ENCODE data around the gene ISCU.

Gene ISCU

DNA sequence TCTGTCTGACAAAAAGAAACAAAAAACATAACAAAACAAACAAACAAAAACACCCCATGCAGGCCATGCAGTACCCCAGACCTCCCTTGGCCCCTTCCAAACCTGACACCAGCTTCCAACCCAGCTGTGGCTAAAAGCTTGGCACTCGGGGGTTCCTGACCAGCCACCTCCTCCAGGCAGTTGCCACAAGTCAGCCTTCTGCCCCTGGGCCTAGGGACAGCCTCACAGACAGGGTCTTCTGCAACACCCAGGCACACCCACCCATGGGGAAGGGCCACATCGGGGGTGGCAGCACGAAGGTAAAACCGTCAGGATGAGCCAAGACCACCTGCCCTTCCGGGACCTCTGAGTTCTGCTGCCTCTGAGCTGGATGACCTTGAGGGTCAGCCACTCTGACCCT lies 46.2 kb downstream of the ISCU start:
- Histone ChIP-seq H3K4me2 (ENCODE audit: low read length) (no peak overlapping the region), H3K9me3 (ENCODE audit: insufficient read depth, low read length) (no peaks in the 10 kb centered on the region), H3K4me3 (ENCODE audit: low read length) (no peak overlapping the region), H4K20me1 (ENCODE audit: insufficient read depth, low read length) (no peaks in the 10 kb centered on the region), H3K4me1 (ENCODE audit: low read length) (peaks cover 13% of the 10 kb centered on the region), H3K36me3 (replicated peaks; ENCODE audit: low read depth, low read length) (no peaks in the 10 kb centered on the region), H3K79me2 (ENCODE audit: low read length) (no peaks in the 10 kb centered on the region), H2AFZ (ENCODE audit: low read depth, low read length) (no peak overlapping the region), H3K9ac (ENCODE audit: low read length) (no peak overlapping the region), H3K27me3 (ENCODE audit: low read depth, low read length) (peaks cover 12% of the 10 kb centered on the region), H3K27ac (ENCODE audit: low read length) (no peak overlapping the region)
- TF ChIP-seq, protein P1, sequence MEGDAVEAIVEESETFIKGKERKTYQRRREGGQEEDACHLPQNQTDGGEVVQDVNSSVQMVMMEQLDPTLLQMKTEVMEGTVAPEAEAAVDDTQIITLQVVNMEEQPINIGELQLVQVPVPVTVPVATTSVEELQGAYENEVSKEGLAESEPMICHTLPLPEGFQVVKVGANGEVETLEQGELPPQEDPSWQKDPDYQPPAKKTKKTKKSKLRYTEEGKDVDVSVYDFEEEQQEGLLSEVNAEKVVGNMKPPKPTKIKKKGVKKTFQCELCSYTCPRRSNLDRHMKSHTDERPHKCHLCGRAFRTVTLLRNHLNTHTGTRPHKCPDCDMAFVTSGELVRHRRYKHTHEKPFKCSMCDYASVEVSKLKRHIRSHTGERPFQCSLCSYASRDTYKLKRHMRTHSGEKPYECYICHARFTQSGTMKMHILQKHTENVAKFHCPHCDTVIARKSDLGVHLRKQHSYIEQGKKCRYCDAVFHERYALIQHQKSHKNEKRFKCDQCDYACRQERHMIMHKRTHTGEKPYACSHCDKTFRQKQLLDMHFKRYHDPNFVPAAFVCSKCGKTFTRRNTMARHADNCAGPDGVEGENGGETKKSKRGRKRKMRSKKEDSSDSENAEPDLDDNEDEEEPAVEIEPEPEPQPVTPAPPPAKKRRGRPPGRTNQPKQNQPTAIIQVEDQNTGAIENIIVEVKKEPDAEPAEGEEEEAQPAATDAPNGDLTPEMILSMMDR (IDR thresholded peaks at IDR 0.05; ENCODE audit: low read depth, low read length), result no peak
- TF ChIP-seq EZH2phosphoT487 (IDR thresholded peaks at IDR 0.05; ENCODE audit: low read depth), result no peak

DNA sequence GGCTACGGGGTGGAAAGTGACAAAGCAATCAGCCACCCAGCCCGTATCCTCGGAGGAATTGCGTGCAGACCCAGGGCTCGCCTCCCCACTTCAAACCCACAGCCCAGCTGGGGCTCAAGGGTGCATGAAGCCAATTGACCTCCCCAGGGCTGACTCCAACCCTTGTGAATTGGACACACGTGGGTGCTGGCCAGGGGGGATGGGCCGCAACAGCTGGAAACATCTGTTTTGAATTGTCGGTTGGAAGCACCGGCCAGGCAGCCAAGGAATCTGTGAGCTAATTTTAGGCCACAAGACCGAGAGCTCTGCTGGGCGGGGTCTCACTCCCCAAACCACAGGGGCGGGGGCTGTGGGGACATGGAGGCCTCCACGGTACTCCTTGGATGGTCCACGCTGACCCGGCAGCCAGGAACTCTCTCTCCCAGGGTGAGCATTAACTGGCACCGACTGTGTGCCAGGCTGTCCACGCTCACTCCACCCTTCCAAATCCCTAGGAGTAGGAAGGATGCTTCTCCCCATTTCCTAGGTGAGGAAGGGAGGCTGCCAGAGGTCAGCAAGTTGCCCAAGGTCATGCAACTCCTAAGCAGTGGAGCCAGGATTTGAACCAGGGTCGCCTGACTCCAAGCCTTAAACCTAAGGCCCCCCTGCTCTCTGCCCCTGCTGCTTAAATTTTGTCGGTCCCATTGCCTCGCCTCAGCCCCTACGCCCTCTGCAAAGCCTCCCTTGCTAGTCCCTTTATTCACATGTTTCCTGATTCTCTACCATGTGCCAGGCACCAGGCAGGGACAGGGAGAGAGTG lies 47.3 kb downstream of the ISCU start:
- Histone ChIP-seq H3K4me2 (ENCODE audit: low read length) (no peak overlapping the region), H3K36me3 (replicated peaks; ENCODE audit: low read depth, low read length) (no peaks in the 10 kb centered on the region), H3K9me3 (ENCODE audit: insufficient read depth, low read length) (no peaks in the 10 kb centered on the region), H3K79me2 (ENCODE audit: low read length) (no peaks in the 10 kb centered on the region), H3K27me3 (ENCODE audit: low read depth, low read length) (peaks cover 5% of the 10 kb centered on the region), H3K4me1 (ENCODE audit: low read length) (peaks cover 21% of the 10 kb centered on the region), H3K9ac (ENCODE audit: low read length) (no peak overlapping the region), H4K20me1 (ENCODE audit: insufficient read depth, low read length) (no peaks in the 10 kb centered on the region), H3K4me3 (ENCODE audit: low read length) (no peak overlapping the region), H3K27ac (ENCODE audit: low read length) (no peak overlapping the region), H2AFZ (ENCODE audit: low read depth, low read length) (no peak overlapping the region)
- no peak for TF ChIP-seq EZH2phosphoT487 (IDR thresholded peaks at IDR 0.05; ENCODE audit: low read depth)
- TF ChIP-seq, protein P1 (IDR thresholded peaks at IDR 0.05; ENCODE audit: low read depth, low read length), result no peak

DNA sequence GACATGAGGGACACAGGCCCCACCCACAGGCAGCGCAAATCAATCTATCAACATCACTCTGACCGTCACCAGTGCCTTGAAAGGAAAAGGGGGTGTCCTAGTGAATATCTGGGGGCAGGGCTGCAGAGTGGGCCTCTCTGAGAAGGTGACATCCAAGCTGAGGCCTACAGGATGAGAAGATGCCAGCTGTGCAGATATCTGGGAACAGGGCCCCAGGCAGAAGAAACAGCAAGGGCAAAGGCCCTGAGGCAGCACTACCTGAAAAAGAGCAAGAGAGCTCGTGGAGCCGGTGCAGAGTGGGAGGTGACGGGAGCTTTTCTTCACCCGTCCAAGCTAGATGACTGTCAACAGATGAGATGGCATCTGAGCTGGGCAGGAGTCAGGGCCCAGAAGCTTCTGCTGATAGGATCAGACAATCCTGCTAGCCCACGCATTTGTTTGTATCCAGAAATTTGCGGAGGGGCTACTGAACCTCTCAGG lies 48.0 kb downstream of the ISCU start:
- Histone ChIP-seq H3K9me3 (ENCODE audit: insufficient read depth, low read length) (no peaks in the 10 kb centered on the region), H2AFZ (ENCODE audit: low read depth, low read length) (no peak overlapping the region), H3K4me3 (ENCODE audit: low read length) (no peak overlapping the region), H3K4me2 (ENCODE audit: low read length) (no peak overlapping the region), H3K27me3 (ENCODE audit: low read depth, low read length) (no peaks in the 10 kb centered on the region), H3K27ac (ENCODE audit: low read length) (no peak overlapping the region), H3K9ac (ENCODE audit: low read length) (no peak overlapping the region), H4K20me1 (ENCODE audit: insufficient read depth, low read length) (no peaks in the 10 kb centered on the region), H3K36me3 (replicated peaks; ENCODE audit: low read depth, low read length) (no peaks in the 10 kb centered on the region), H3K4me1 (ENCODE audit: low read length) (peaks cover 21% of the 10 kb centered on the region), H3K79me2 (ENCODE audit: low read length) (no peaks in the 10 kb centered on the region)
- no peak for TF ChIP-seq EZH2phosphoT487 (IDR thresholded peaks at IDR 0.05; ENCODE audit: low read depth)
- TF ChIP-seq, protein P1 (IDR thresholded peaks at IDR 0.05; ENCODE audit: low read depth, low read length), result no peak

DNA sequence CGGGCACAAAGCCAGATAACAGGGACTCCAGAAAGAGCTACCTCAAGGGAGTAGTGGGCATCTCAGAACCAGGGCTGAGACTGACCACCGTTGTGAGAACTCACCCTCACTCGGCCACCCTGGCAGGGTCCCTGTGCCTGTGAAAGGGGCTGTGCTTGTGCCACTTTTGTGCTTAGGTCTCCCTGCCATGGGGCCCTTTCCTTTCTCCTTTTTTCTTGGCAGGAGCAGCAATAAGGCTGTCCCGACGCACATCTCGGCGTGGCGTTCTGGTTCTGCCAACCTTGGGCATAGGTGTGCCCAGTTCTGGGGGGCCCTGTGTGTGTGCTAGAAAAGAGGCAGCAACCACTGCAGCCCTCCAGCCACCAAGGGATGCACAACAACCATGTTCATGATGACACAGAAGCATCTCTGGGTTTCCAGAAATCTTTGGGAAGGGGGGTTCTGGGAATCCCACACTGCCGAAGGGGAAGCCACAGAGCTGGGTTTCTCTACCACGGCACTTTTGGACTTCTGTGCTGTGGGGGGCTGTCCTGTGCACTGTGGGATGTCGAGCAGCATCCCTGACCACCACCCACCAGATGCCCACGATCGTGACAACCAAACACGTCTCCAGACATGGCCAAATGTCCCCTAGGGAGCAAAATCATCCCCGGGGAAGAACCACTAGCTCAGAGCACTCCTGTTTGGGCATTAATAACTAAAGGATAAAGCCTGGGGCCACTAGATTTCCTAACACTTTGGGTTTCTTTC lies 48.6 kb downstream of the ISCU start:
- Histone ChIP-seq H4K20me1 (ENCODE audit: insufficient read depth, low read length) (no peaks in the 10 kb centered on the region), H3K36me3 (replicated peaks; ENCODE audit: low read depth, low read length) (peaks cover 5% of the 10 kb centered on the region), H3K27ac (ENCODE audit: low read length) (no peak overlapping the region), H3K9ac (ENCODE audit: low read length) (no peak overlapping the region), H3K4me1 (ENCODE audit: low read length) (peaks cover 23% of the 10 kb centered on the region), H3K27me3 (ENCODE audit: low read depth, low read length) (no peaks in the 10 kb centered on the region), H3K4me3 (ENCODE audit: low read length) (no peak overlapping the region), H3K79me2 (ENCODE audit: low read length) (no peaks in the 10 kb centered on the region), H3K4me2 (ENCODE audit: low read length) (no peak overlapping the region), H2AFZ (ENCODE audit: low read depth, low read length) (no peak overlapping the region), H3K9me3 (ENCODE audit: insufficient read depth, low read length) (peaks cover 5% of the 10 kb centered on the region; the same call in 1 of the 2 replicates)
- TF ChIP-seq, protein P1 (IDR thresholded peaks at IDR 0.05; ENCODE audit: low read depth, low read length), result no peak
- TF ChIP-seq EZH2phosphoT487 (IDR thresholded peaks at IDR 0.05; ENCODE audit: low read depth), result no peak

Data from OCI-LY3 (cell line).